GM18517 (cell line): Measurements from ENCODE around the gene MS4A4E.
"Not testable (repeated sequence)": the region's sequence is repeated elsewhere in the genome, so short reads cannot be mapped to it uniquely, and the experiment has no call there.

Source experiments
- ATAC-seq: cut with Tn5 transposase; IDR thresholded peaks from one replicate; pipeline ENCODE4 v1.9.1; 2021; ENCODE audit warnings: mild to moderate bottlenecking, moderate library complexity; ENCODE audit not compliant: unreplicated experiment

Gene MS4A4E

DNA sequence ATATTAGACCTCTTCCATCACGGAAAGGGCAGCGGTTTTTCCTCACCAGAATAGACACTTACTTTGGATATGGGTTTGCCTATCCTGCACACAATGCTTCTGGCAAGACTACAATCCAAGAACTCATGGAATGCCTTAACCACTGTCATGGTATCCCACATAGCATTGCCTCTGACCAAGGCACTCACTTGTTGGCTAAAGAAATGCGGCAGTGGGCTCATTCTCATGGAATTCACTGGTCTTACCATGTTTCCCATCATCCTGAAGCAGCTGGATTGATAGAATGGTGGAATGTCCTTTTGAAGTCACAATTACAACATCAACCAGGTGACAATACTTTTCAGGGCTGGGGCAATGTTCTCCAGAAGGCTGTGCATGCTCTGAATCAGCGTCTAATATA lies 20.8 kb downstream of the MS4A4E start:
- no peak for ATAC-seq

- ATAC-seq, result no peak
Measured at GRCh38 chr11:60221692-60222091, 21.2 kb downstream of the MS4A4E start.

- ATAC-seq, result no peak
Measured at GRCh38 chr11:60221181-60221580, 21.8 kb downstream of the MS4A4E start.

DNA sequence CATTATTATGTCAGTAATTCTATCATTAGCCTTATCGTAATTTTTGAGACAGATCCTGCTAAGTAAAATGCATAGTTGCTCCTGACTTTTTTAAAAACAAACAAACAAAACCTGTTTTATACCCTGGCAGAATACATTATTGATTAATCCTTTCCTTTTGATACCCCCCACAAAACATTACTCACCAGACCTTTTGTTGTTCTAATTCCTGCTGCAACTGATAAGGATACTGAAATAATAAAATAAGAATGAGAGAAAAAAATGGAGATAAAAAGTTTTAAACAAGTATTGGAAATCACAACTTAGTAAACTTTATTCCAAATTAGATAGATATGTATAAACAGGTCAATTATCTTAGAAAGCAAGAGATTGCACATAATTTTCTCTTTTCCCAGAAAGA lies 28.6 kb downstream of the MS4A4E start:
- ATAC-seq, result no peak

DNA sequence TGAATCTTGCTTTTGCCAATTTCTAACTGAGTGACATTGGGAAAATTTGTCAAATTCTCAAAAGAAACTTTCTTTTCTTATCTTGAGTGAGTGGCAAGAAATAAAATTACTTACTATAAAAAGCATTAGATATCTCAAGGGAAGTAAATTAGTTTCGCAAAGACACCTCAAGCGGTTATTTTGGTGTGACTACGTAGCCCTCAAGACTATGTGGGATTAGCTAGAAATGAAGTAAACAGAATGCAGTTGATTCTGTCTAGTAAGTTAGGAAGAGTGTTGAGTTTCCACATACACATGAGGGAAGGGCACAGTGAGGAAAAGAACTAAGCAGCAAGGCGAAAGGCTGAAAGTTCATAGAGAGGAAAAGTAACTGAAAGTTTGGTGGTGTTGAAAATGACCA lies 31.7 kb downstream of the MS4A4E start:
- ATAC-seq, result no peak

GRCh38 chr11:60209977-60210376 lies 33.0 kb downstream of the MS4A4E start:
- ATAC-seq, result no peak

DNA sequence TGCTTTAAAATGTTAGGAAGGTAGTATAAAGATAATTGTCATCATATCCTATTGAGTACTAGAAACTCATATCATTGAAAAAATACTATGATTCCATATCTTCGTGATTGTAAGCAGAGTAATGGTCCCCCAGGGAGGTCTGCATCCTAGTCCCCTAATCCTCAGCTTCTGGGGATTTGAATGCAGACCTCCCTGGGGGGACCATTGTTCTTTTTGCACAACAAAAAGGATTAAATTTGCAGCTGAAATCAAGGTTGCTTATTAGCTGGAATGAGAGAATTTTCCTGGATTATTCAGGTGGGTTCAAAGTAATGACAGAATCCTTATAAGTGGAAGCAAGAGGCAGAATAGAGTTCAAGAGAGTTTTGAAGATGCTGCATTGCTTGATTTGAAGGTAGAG lies 34.0 kb downstream of the MS4A4E start:
- no peak for ATAC-seq

GRCh38 chr11:60208146-60208895 lies 34.6 kb downstream of the MS4A4E start:
- ATAC-seq, result no peak

- ATAC-seq, result no peak
Measured at GRCh38 chr11:60206616-60207015, 36.3 kb downstream of the MS4A4E start.

- ATAC-seq, result peak; percentile 63
Measured at GRCh38 chr11:60204922-60205321, 38.0 kb downstream of the MS4A4E start.

GRCh38 chr11:60201334-60201733 lies 41.6 kb downstream of the MS4A4E start:
- ATAC-seq, result not testable (repeated sequence)

DNA sequence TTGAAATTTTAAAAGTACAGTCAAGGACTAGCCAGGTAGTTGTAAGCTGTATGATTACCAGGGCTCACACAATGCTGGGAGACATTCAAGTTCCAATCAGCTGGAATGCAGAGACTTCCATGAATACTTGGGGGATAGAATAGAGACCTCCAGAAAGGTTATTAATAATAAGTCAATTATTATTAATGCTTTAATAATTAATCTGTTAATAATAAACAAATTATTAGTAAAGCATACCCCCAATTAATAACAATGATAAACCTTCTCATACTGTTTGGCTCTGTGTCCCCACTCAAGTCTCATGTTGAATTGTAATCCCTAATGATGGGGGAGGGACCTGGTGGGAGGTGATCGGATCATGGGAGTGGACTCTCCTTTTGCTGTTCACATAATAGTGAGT lies 45.5 kb downstream of the MS4A4E start:
- no peak for ATAC-seq

- ATAC-seq, result no peak
Measured at GRCh38 chr11:60195923-60196368, 47.0 kb downstream of the MS4A4E start.

- no peak for ATAC-seq
Measured at GRCh38 chr11:60194511-60194910, 48.4 kb downstream of the MS4A4E start.

GRCh38 chr11:60193687-60194433 lies 49.1 kb downstream of the MS4A4E start:
- peak; percentile 96 for ATAC-seq

DNA sequence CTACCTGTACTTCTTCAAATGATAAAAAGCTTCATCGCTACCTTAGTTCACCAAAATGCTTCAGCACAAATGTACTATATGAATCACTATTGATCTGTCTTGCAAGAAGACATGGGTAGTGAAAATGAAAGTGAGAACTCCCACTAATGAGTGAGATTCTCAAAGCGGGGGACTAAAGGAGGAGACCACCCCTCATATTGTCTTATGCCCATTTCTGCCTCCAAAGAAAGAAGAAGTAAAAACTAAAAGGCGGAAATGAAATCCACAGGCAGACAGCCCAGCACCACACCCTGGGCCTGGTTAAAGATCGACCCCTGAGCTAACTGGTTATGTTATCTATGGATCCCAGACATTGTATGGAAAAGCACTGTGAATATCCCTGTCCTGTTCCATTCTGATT lies 50.4 kb downstream of the MS4A4E start:
- not testable (repeated sequence) for ATAC-seq

DNA sequence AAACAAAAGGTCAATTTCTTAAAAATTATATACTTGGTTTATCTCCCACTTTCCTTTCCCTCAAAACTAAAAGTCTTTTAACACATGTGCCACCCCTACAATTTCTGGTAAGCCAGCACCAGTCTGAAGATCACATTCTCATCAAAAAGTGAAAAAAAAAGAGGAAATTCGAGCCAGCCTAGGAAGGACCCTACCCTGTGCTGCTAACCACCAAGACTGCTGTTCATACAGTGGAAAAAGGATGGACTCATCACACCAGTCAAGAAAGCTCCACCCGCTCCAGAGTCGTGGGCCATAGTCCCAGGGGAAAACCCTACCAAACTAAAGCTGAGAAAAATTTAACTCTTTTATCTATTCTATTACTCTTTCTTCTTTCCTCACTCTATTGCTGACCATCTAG lies 54.5 kb downstream of the MS4A4E start:
- not testable (repeated sequence) for ATAC-seq

DNA sequence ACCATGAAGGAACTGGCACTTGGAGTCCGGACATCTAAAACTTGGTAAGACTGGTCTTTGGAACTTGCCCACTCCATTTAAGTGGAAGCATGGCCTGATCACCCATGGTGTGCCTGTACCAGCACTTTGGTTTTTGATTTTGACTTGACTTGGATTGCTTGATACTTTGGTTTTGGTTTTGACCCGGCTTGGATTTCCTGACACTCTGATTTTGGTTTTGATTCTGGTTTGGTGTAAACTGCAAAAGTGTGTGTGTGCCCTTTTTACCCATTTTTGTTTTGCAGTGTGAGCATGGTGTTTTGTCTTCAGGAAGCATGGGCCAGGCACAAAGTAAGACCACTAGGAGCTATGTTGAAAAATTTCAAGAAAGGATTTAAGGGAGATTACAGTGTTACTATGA lies 56.8 kb downstream of the MS4A4E start:
- ATAC-seq, result not testable (repeated sequence)

GRCh38 chr11:60185512-60185827 lies 57.5 kb downstream of the MS4A4E start:
- ATAC-seq, result not testable (repeated sequence)

GRCh38 chr11:60184824-60185511 lies 58.0 kb downstream of the MS4A4E start:
- ATAC-seq, result peak; percentile 48

DNA sequence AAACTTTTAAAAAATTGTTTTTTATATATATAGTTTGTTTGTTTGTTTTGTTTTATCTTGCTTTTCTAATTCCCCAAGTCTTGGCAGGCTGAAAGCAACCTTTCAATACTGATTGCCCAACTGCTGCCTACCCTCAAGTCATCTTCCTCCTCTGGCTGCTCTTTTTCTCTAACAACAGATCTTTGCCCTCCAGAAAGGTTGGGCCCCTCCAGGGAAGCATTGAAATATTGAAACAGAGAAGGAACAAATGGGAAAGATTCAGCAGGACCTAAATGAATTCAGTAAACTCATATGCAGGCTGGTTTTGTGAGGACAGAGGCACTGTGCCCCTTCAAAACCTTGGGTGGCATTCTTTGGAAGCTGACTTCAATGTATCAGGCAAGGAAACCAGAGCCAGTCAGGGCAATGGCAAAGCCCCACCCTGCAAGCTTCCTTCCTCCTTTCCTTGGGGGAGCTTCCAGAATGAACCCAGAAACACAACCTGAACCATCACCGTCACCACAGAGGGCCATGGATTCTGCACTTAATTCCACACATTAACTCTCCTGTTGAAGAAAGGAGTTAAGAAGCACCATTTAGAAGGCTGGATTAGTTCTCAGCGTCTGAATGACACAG lies 59.2 kb downstream of the MS4A4E start:
- no peak for ATAC-seq
